DOHH2 (cell line): Measurements from ENCODE around the gene NRXN3.

ENCODE experiments used
- EZH2phosphoT487 ChIP-seq: fragments of 200-600 bp; sonication (generic); IDR thresholded peaks from 2 replicates; pipeline ENCODE4 v1.6.1; 2017; ENCODE audit warnings: borderline replicate concordance, mild to moderate bottlenecking, antibody characterized with exemption, low read length, moderate library complexity, mixed read lengths
- TF ChIP-seq, protein P1 (sequence below): fragments of 200-600 bp; sonication (generic); IDR thresholded peaks from one replicate; pipeline ENCODE4 v1.5.1; 2014; ENCODE audit warnings: antibody characterized with exemption, mild to moderate bottlenecking, low read depth, low read length; ENCODE audit not compliant: poor library complexity, severe bottlenecking

DNA sequence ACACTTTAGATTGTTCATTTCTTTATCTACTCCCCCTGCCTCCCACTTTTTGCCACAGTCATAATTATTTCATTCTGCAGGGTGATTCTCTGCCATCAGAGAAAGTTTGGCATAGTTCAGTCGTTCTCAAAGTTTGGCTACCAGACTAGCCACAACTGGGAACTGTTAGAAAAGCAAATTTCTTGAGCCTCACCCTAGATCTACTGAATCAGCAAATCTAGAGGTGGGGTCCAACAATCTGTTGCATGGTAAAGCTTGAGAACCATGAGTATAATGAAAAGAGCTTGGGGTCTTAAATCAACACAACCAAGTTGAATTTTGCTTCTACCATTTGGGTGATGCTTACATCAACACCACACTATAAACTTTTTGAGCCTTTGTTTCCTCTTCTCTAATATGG lies 172.7 kb downstream of the NRXN3 start:
- TF ChIP-seq, protein P1, sequence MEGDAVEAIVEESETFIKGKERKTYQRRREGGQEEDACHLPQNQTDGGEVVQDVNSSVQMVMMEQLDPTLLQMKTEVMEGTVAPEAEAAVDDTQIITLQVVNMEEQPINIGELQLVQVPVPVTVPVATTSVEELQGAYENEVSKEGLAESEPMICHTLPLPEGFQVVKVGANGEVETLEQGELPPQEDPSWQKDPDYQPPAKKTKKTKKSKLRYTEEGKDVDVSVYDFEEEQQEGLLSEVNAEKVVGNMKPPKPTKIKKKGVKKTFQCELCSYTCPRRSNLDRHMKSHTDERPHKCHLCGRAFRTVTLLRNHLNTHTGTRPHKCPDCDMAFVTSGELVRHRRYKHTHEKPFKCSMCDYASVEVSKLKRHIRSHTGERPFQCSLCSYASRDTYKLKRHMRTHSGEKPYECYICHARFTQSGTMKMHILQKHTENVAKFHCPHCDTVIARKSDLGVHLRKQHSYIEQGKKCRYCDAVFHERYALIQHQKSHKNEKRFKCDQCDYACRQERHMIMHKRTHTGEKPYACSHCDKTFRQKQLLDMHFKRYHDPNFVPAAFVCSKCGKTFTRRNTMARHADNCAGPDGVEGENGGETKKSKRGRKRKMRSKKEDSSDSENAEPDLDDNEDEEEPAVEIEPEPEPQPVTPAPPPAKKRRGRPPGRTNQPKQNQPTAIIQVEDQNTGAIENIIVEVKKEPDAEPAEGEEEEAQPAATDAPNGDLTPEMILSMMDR, result no peak
- TF ChIP-seq EZH2phosphoT487, result no peak
